NCI-H2081 treated with DMSO at 0.1 percent for 48 hours (cell line): ENCODE data around the gene ESCO1.

ENCODE experiments used
- DNase-seq: peaks from one replicate; lab custom pipeline; 2025; lab: John Stamatoyannopoulos, UW

ESCO1 gene

DNA sequence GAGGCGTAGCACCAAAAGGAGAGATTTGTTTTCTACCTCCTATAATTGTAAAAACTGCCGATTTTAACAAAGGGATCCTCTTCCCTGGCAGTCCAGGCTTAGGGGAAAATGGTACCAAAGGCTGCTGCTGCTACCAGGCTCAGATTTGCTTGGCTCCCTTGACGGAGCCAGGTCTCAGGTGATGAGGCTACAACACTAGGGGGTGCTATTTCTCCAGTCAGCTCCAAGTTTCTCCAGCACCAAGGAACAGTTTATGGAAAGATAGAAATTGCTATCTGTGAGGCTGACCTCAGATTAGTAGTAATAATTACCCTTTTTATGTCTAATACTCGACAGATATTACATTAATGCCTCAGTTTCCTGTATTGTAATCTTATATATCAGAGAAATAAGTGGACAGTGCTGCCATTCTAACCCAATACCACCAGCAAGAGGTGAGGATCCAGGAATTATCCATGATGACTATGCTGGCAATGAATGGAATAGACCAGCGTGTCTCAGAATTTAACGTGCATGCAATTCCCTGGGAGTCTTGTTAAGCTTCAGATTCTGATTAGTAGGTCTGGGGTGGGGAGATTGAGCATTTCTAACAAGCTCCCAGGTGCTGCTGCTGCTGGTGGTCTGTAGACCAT is 111.3 kb downstream of the ESCO1 start:
- no peak for DNase-seq

DNA sequence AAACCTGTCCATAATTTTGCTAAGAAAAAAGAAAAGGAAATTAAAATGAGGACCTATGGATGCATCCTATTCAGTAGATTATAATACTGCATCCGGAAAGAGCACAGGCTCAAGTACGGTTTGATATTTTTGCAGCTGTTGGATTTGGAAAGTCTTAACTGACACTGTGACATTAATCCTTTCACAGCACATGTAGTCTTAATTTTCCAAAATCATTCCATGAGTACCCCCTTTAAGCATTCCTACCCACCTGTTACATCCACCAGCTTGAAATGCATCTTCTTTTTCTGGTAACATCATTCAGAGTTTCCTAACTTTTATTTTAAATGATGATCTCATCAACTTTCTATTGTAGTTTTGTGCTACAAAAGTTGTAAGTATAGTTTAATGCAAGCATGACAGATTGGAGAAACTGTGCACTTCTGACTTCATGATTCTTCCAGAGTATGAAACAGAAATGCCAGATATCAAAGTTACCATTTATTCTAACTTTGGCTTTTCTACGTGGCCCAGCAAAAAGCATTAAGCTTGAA is 113.5 kb downstream of the ESCO1 start:
- no peak for DNase-seq

DNA sequence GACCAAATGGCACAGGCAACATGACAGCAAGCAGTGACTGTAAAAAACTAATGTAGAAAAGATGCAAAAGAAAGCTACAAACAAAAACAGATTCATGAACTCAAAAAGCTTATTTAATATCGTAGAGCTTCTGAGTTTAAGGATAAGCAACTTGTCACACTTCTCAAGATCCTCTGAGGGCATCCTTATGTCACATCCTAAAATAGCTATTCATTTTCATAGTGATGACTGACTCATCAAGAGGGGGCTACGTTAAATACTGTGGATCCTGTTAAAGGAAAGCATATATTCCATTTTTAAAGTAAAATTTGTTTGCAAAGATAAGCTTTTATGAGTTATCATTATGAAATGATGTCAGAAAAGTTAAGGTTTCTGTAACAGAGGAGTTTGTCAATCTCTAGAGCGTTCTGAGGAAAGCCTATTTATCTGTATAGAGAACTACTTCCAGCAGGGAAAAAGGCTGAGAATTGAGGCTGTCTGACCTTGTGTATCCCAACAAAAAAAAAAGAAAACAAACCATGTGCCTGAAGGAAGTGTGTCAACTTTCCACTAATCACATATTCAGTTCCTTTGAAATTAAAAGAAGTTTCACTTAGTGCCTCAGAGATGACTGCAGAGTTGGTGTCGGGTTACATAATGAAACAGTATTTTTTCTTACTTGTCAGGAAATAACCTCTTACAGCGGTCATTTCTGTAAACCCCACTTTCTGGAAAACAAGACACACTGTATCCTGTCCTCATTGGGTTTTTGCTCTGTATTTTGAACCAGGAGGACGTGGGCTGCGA is 115.5 kb downstream of the ESCO1 start:
- no peak for DNase-seq

DNA sequence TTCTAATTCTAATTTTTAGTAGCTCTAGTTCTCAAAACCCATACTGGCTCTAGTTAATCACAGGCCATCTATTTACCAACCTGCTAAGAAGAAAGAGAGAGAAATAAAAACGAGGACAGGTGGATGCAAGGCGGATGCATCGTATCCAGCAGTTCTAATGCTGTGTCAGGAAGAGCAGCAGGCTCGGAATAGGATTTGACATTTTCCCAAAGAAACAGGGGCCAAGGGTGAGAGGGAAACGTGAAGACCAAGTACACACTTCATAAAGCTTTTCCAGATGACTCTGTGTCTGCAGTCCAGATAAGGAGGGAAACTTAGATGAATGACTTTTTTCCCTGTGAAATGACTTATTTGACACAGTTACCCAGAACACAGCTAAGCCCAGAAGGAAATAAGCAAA is 117.5 kb downstream of the ESCO1 start:
- no peak for DNase-seq

DNA sequence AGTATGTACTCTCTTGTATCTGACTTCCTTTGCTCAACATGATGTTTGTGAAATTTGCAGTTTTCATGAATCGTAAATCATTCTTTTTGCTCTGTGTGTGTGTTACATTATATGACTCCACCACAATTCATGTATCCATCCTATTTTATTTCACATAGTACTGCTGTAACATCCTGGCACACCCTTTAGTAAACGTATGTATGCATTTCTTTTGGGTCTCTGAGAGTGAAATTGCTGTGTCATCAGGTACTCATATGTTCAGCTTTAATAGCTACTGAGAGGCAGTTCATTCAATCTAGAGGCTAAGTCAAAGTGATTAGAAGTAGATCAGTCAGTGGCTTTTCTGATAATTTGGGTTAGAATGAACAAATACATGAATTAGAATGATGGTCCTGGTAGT is 118.8 kb downstream of the ESCO1 start:
- no peak for DNase-seq

DNA sequence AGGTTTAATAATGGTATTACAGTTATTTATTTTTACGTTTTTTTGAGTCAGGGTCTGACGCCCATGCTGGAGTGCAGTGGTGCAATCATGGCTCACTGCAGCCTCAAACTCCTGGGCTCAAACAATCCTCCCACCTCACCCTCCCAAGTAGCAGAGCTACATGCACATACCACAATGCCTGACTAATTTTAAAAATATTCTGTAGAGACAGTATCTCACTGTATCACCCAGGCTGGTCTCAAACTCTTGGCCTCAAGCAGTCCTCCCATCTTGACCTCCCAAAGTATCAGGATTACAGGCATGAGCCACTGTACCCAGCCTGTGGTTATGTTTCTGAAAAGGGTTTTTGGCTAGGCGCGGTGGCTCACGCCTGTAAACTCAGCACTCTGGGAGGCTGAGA is 120.8 kb downstream of the ESCO1 start:
- DNase-seq, result no peak
